Measurements from ENCODE around the gene APOL1.

DNA sequence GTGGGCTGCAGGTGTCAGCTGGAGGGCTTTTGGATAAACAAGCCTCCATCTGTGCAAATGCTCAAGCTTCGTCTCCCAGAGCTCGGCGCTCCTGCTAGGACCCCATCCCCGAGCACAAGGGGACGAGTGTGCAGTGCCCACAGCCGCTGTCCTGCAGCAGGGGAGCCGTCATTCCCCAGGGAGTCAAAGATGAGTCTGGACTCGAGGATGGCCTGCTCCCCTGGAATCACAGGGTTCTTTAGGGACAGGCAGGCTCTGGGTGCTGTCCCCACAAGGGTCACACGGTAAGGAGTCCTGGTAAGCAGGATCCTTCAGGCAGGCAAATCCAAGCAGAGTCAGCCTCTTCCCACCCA, 50.2 kb downstream of the APOL1 start:
- TF ChIP-seq ZNF383 (CRISPR knock-in tag; IDR thresholded peaks at IDR 0.05; ENCODE audit: borderline replicate concordance): no peak
- TF ChIP-seq, protein P1, sequence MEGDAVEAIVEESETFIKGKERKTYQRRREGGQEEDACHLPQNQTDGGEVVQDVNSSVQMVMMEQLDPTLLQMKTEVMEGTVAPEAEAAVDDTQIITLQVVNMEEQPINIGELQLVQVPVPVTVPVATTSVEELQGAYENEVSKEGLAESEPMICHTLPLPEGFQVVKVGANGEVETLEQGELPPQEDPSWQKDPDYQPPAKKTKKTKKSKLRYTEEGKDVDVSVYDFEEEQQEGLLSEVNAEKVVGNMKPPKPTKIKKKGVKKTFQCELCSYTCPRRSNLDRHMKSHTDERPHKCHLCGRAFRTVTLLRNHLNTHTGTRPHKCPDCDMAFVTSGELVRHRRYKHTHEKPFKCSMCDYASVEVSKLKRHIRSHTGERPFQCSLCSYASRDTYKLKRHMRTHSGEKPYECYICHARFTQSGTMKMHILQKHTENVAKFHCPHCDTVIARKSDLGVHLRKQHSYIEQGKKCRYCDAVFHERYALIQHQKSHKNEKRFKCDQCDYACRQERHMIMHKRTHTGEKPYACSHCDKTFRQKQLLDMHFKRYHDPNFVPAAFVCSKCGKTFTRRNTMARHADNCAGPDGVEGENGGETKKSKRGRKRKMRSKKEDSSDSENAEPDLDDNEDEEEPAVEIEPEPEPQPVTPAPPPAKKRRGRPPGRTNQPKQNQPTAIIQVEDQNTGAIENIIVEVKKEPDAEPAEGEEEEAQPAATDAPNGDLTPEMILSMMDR (CRISPR knock-in tag; IDR thresholded peaks at IDR 0.05): no peak
- TF ChIP-seq, protein P2, sequence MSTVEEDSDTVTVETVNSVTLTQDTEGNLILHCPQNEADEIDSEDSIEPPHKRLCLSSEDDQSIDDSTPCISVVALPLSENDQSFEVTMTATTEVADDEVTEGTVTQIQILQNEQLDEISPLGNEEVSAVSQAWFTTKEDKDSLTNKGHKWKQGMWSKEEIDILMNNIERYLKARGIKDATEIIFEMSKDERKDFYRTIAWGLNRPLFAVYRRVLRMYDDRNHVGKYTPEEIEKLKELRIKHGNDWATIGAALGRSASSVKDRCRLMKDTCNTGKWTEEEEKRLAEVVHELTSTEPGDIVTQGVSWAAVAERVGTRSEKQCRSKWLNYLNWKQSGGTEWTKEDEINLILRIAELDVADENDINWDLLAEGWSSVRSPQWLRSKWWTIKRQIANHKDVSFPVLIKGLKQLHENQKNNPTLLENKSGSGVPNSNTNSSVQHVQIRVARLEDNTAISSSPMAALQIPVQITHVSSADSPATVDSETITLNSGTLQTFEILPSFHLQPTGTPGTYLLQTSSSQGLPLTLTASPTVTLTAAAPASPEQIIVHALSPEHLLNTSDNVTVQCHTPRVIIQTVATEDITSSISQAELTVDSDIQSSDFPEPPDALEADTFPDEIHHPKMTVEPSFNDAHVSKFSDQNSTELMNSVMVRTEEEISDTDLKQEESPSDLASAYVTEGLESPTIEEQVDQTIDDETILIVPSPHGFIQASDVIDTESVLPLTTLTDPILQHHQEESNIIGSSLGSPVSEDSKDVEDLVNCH (CRISPR knock-in tag; IDR thresholded peaks at IDR 0.05): no peak
- TF ChIP-seq POLR2A (IDR thresholded peaks at IDR 0.05; ENCODE audit: insufficient read depth in 1 of 2, low read depth in 2 of 2, low read length in 2 of 2): no peak
- no peak for TF ChIP-seq HNRNPL (IDR thresholded peaks at IDR 0.05; ENCODE audit: low read depth, low read length)
- no peak for TF ChIP-seq RBFOX2 (IDR thresholded peaks at IDR 0.05; ENCODE audit: low read depth, low read length)
- no peak for TF ChIP-seq IKZF4 (CRISPR knock-in tag; IDR thresholded peaks at IDR 0.05; ENCODE audit: borderline replicate concordance, low read depth, not compliant biosample characterization)
- TF ChIP-seq NFKBIZ (CRISPR knock-in tag; IDR thresholded peaks at IDR 0.05): no peak
- TF ChIP-seq ETV6 (CRISPR knock-in tag; conservative IDR thresholded peaks at IDR 0.05): no peak
- TF ChIP-seq, protein P3, sequence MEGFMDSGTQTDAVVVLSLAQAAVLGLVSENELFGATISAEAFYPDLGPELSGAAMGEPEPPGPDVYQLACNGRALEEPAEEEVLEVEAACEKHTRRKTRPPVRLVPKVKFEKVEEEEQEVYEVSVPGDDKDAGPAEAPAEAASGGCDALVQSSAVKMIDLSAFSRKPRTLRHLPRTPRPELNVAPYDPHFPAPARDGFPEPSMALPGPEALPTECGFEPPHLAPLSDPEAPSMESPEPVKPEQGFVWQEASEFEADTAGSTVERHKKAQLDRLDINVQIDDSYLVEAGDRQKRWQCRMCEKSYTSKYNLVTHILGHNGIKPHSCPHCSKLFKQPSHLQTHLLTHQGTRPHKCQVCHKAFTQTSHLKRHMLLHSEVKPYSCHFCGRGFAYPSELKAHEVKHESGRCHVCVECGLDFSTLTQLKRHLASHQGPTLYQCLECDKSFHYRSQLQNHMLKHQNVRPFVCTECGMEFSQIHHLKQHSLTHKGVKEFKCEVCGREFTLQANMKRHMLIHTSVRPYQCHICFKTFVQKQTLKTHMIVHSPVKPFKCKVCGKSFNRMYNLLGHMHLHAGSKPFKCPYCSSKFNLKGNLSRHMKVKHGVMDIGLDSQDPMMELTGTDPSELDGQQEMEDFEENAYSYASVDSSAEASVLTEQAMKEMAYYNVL (CRISPR knock-in tag; IDR thresholded peaks at IDR 0.05; ENCODE audit: borderline replicate concordance): no peak
- no peak for TF ChIP-seq NFIC (IDR thresholded peaks at IDR 0.05; ENCODE audit: low read length)
